Measurements from ENCODE around the gene DLST.

The DLST gene

DNA sequence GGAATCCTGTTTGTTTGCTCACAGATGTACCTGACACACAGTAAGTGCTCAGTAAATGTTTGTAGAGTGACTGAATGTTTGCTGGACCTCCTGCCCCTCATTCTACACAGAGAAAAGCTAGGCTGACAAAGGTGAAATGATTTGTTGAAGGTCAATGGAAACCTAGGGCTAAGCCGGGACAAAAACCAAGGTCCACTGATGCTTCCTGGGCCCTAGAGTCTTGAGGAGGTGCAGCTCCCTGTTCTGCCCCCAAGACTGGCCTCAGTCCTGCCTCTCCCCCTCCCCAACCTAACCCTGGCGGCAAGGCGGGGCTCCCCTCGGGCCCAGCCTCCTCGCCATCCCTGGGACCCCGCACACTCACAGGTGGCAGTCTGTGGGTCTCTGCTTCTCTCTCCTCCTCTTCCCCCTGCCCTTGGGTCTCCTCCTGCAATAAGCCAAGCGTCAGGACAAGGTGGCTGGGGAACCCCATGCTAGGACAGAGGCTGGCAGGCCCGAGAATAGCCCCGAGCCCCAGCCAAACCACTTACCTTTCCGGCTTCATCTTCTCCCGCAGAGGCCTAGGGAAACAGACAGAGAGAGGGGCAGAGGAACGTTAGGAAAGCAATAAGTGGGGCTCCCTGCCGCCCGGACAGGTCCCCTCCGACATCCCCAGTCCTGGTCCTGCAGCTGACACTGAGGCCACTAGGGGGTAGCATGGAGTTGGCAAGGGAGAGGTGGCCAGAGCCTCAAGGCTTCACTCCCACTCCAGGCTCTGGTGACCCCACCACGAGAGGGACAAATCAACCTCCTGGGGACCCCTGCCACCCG is 64.3 kb downstream of the DLST start:
- no peak overlapping the region for H3K4me3 Mint-ChIP-seq
- peaks cover 30% of the 10 kb centered on the region for H3K4me1 Mint-ChIP-seq (ENCODE audit: low read depth)
- no peak overlapping the region for H3K27ac Mint-ChIP-seq
- H3K9me3 Mint-ChIP-seq: no peaks in the 10 kb centered on the region
- H3K27me3 Mint-ChIP-seq: no peaks in the 10 kb centered on the region
- no peaks in the 10 kb centered on the region for H3K36me3 Mint-ChIP-seq (ENCODE audit: low read depth)

DNA sequence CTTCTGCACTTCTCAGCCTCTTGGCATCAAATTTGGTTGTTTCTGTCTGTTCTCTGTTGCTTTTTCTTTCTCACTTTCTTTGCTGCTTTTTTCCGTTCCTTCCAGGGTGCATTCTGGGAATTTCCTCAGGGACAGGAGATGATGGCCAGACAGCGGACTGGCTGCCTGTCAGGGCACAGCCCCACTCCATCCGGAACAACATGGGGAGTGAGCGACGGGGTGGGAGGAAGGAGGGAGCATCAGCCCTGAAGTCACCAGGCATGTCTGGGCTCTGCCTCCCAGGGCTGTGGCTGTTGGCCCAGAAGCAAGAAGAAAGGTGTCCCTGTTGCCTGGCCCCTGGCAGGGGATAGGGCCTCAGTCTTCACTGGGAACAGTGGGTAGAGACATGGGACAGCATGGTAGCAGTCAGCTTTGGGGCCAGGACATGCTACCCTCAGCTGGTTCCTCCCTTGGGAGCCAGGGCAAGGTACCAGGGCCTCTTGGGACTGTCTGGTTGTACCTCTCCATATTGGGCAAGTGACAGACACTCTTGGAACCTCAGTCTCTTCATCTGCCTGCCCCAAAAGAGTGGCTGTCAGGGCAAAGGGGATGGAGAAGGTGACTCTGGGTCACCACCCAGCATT is 65.1 kb downstream of the DLST start:
- Mint-ChIP-seq H3K4me1 (ENCODE audit: low read depth) (peaks cover 23% of the 10 kb centered on the region), H3K9me3 (no peaks in the 10 kb centered on the region), H3K36me3 (ENCODE audit: low read depth) (no peaks in the 10 kb centered on the region), H3K27ac (no peak overlapping the region), H3K27me3 (no peaks in the 10 kb centered on the region), H3K4me3 (no peak overlapping the region)

DNA sequence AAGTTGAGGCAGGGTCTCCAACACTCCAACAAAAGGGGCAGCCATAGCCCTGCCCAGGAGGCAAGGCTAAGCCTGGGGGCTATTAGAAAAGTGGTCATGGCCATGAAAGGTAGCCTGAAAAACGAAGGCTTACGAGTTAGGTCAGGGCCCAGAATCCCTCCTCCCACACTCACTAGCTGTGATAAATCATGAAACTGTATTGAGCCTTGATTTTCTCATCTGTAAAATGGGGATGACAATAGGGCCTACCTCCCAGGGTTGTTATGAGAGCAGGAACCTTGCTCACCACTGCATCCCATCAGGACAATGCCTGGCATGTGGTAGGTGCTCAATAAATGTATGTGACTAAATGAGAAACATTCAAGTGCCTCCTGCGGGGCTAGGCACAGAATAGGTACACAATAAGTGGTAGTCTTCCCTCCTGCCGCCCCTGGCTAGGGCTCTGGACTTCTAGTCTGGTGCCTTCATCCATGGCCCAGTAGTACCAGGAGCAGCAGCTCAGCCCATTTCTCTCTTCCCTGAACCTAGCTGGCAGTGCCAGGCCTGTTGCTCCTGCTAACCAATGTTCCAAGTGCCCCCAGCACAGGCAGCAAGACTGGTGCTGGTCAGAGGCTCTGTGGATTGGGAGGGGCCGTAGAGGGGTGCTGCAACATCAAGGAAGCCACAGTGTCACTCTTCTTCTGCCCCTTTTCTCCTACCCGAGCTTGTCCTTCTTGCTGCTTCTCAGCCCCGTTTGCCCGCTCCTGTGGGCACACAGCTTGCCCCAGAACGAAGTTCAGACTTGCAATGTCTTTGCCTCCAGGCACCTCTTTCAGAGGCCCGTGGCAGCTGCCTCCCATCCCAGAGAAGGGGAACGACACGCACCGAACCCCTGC is 65.9 kb downstream of the DLST start:
- H3K4me1 Mint-ChIP-seq (ENCODE audit: low read depth): peaks cover 15% of the 10 kb centered on the region
- no peaks in the 10 kb centered on the region for H3K9me3 Mint-ChIP-seq
- H3K4me3 Mint-ChIP-seq: no peak overlapping the region
- no peak overlapping the region for H3K27ac Mint-ChIP-seq
- H3K27me3 Mint-ChIP-seq: no peaks in the 10 kb centered on the region
- H3K36me3 Mint-ChIP-seq (ENCODE audit: low read depth): no peaks in the 10 kb centered on the region

DNA sequence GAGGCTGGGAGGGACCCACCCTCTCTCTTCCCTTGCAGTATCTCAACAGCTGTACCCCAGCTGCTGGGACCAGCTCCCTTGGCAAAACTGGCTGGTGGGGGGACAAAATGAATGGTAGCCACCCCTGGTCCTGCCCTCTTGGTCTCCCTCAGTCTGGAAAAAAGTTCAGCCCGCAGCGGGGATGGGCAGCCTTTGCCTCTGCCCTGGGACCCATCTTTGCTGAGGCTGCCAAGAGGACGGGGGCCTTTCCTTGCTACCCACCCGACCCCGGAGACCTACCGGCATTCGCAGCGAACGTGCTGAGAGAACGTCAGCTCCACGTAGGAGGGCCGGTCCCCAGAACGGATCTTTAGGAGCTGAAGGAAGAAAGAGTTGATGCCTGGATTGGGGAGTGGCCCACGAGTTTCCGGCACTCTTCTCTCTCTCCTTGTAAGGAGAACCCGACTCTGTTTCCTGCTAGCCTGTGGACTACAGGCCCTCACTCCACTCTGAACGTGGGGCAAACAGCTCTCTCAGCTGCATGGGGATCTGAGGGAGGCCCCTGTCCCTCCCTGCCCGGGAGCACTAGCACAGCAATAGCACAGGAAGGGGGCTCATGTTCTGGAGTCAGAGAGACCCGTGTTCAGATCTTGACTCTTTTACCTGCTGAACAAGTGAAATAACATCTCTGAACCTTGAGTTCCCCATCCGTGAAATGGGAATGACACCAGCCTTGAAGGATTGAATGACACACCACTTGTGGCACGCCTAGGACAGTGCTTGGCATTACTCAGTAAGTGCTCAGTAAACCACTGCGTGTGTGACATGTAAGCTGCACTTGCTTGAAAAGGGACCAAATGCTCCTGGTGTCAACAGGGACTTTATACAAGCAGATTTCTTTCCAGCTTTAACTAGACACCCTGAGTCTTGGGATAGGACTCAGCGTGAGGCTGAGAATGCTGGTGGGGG is 66.8 kb downstream of the DLST start:
- no peak overlapping the region for H3K4me3 Mint-ChIP-seq
- H3K9me3 Mint-ChIP-seq: no peaks in the 10 kb centered on the region
- no peak overlapping the region for H3K27ac Mint-ChIP-seq
- H3K4me1 Mint-ChIP-seq (ENCODE audit: low read depth): peaks cover 7% of the 10 kb centered on the region
- no peaks in the 10 kb centered on the region for H3K36me3 Mint-ChIP-seq (ENCODE audit: low read depth)
- no peaks in the 10 kb centered on the region for H3K27me3 Mint-ChIP-seq

- H3K9me3 Mint-ChIP-seq: no peaks in the 10 kb centered on the region
- H3K27ac Mint-ChIP-seq: no peak overlapping the region
- peaks cover 7% of the 10 kb centered on the region for H3K4me1 Mint-ChIP-seq (ENCODE audit: low read depth)
- no peaks in the 10 kb centered on the region for H3K36me3 Mint-ChIP-seq (ENCODE audit: low read depth)
- no peak overlapping the region for H3K4me3 Mint-ChIP-seq
- H3K27me3 Mint-ChIP-seq: no peaks in the 10 kb centered on the region
Observed at GRCh38 chr14:74949191-74949601, 67.5 kb downstream of the DLST start.

DNA sequence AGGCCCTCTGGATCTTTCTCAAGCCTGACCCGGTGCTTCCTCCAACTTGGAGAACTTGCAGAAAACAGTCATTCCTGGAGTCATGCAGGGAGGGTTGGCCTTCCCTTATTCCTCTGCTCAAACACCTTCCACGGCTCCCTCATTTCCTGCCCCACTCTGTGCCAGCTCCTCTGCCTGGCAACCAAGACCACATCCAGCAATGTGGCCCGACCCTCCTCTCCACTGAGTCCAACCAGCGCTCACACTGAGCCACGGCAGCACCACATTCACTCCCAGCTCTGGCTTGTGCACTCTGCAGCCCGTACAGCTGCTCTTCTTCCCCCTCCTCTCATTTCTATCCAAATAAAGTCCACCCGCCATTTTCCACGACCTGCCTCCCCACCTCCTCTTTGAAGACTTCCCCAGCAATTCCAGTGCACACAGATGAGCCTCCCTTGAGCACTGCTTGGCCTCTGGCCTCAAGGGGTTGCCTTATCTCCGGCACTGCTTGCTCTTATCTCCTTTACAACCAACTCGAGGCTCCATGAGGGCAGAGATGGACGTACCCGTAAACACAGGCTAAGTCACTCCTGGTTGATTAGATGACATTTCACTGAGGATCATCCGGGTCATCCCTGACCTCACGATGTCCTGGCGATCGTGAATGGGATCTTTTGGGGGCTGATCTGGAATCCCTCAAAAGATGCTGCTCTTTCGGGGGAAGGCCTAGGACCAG is 68.3 kb downstream of the DLST start:
- no peaks in the 10 kb centered on the region for H3K9me3 Mint-ChIP-seq
- H3K27ac Mint-ChIP-seq: no peak overlapping the region
- H3K27me3 Mint-ChIP-seq: no peaks in the 10 kb centered on the region
- no peak overlapping the region for H3K4me3 Mint-ChIP-seq
- no peaks in the 10 kb centered on the region for H3K36me3 Mint-ChIP-seq (ENCODE audit: low read depth)
- peaks cover 7% of the 10 kb centered on the region for H3K4me1 Mint-ChIP-seq (ENCODE audit: low read depth)

DNA sequence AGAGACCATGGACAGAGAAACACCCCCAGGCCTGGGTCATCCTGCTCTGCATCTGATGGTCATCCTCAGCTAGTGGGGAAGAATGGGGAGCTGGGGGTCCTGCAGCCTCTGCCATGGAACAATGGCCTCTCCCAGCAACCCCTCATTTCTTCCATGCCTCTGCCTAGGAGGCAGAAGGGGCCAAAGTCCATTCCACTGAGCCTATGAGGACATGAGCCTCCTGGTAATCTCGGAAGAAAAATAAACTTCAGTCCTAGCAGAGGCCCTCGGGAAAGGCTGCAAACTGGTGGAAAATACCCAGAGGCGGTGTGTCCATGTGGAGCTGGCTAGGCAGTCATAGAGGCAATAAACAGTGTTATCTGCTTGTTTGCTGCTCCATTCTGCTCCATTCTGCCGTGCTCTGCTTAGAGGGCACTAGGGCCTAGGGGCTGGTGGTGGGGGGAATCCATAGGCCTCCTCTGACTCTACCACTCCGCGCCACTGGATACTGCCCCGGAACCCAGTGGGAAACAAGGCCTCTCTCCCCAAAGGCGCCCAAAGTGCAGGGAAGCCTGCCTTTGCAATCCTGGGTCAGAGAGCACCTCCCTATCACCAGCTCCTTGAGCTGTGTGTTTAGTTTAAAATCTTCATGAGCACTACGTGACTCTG is 69.2 kb downstream of the DLST start:
- H3K4me1 Mint-ChIP-seq (ENCODE audit: low read depth): peaks cover 7% of the 10 kb centered on the region
- no peak overlapping the region for H3K27ac Mint-ChIP-seq
- no peak overlapping the region for H3K4me3 Mint-ChIP-seq
- no peaks in the 10 kb centered on the region for H3K9me3 Mint-ChIP-seq
- H3K27me3 Mint-ChIP-seq: no peaks in the 10 kb centered on the region
- H3K36me3 Mint-ChIP-seq (ENCODE audit: low read depth): no peaks in the 10 kb centered on the region

DNA sequence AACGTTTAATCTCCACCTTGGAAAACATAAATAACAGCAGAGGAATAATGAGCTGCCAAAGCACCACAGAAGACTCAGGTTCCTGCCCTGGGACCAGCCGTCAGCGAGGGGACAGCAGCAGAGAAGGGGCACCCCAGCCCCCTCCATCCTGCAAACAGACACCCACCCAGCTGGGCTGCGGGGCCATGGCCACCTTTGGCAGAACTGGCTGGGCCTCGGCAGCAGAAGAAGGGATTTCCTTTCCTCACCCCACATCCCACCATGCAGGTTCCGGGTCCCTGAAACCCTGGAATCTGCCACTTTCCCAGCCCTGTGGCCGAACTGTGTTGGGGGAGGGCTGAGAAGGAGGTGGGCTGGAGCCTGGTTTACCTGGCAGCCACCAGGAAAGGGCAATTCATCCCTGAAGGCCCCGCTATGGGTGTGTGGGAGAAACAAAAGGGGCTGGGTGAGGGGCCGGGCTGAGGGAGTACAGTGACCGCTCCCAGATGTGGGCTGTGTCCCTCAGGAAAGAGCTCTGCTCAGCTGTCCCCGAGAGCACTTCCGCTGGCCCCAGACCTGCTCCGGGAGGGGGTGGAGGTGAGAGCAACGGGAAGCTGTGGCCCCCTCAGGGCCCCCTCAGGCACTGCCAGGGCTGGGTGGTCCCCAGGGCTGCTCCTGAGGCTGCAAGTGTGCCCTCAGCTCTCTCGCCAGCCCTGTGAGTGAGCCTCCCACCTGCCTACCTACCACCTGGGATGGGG is 69.9 kb downstream of the DLST start:
- H3K4me1 Mint-ChIP-seq (ENCODE audit: low read depth): peaks cover 2% of the 10 kb centered on the region
- no peak overlapping the region for H3K27ac Mint-ChIP-seq
- no peak overlapping the region for H3K4me3 Mint-ChIP-seq
- no peaks in the 10 kb centered on the region for H3K36me3 Mint-ChIP-seq (ENCODE audit: low read depth)
- H3K27me3 Mint-ChIP-seq: peaks cover 4% of the 10 kb centered on the region
- H3K9me3 Mint-ChIP-seq: no peaks in the 10 kb centered on the region

GRCh38 chr14:74952180-74952665 is 70.5 kb downstream of the DLST start:
- H3K27me3 Mint-ChIP-seq: peaks cover 4% of the 10 kb centered on the region

DNA sequence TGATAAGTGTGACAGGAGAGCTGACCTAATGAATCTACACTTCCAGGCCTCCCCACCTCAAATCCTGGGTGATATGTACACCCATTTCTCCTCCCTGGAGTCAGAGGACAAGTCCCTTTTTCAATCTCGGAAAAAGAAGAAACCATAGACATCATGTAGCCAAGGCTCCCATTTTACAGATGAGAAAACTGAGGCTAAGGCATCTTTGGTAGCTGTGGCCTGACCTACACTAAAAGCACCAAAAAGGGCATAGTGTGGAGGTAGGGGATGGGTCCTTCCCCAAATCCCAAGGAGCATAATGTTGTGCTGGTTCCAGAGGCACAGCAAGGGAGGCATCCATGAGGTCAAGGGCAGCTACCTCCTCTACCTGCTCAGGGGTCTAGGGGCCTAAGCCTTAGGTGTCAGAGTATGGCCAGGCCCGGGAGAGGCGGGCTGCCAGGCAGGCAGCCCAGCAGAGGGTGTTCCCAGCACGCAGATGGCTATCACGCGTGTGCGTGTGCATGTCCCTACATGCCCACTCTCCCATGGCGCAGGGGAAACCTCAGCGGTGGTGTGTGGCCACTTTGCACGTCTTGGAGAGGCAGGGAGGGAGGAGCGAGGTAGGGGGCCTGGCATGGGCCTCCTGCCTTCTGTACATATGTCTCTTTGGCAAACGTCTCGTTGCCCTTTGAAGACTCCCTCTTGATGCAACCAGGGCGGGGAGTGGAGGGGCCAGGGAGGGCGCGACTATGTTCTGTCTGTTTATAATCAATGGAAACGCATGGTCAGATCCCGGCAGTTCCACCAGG is 71.2 kb downstream of the DLST start:
- H3K27me3 Mint-ChIP-seq: peaks cover 4% of the 10 kb centered on the region
- H3K4me3 Mint-ChIP-seq: no peak overlapping the region
- H3K9me3 Mint-ChIP-seq: no peaks in the 10 kb centered on the region
- H3K36me3 Mint-ChIP-seq (ENCODE audit: low read depth): no peaks in the 10 kb centered on the region
- H3K4me1 Mint-ChIP-seq (ENCODE audit: low read depth): no peaks in the 10 kb centered on the region
- no peak overlapping the region for H3K27ac Mint-ChIP-seq

More at GRCh38 chr14:74952180-74952665, 70.5 kb downstream of the DLST start:
- H3K4me3 Mint-ChIP-seq: no peak overlapping the region
- no peak overlapping the region for H3K27ac Mint-ChIP-seq
- no peaks in the 10 kb centered on the region for H3K36me3 Mint-ChIP-seq (ENCODE audit: low read depth)
- H3K9me3 Mint-ChIP-seq: no peaks in the 10 kb centered on the region
- no peaks in the 10 kb centered on the region for H3K4me1 Mint-ChIP-seq (ENCODE audit: low read depth)
